Measurements from ENCODE around the gene HSPA1A. TPM values are rescaled to one million over a fixed set of nuclear protein-coding genes. Genes with fewer than 3 reads are reported as not detected.

The HSPA1A gene
- total and polyA plus RNA-seq, 9 of the 15 experiments (the other 6 are each of a cell fraction or from before 2014, with no cell fraction given): 2.2 to 273 (median 107) TPM

DNA sequence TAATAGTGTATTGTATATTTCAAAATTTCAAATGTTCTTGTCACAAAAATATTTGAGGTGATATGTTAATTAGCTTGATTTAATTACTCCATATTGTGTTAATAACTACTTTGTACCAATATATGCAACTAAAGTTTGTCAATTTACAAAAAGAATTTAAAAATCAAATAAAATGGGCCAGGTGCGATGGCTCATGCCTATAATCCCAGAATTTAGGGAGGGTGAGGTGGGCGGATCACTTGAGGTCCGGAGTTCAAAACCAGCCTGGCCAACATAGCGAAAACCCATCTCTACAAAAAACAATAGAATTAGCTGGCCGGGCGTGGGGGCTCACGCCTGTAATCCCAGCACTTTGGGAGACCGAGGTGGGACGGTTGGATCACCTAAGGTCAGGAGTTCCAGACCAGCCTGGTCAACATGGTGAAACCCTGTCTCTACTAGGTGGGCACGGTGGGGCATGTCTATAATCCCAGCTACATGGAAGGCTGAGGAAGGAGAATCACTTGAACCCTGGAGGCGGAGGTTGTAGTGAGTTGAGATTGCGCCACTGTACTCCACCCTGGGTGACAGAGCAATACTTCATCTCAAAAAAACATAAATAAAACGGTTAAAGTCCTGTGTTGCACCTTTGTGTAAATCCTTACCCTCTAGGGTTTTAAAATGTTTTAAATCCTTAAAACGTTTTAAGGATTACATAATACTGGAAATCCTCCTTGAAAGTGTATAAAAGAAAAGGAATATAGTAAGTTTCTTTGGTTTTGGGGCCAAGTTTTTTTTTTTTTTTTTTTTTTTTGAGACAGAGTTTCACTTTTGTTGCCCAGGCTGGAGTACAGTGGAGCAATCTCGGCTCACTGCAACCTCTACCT is 16.2 kb downstream of the HSPA1A start (continued):
- TF ChIP-seq FOXA1 (IDR thresholded peaks at IDR 0.05; ENCODE audit: borderline replicate concordance): no peak
- no peak for TF ChIP-seq ATF7 (IDR thresholded peaks at IDR 0.05)
- TF ChIP-seq CBX3 (IDR thresholded peaks at IDR 0.05; ENCODE audit: borderline replicate concordance in 1 of 2, low read length in 2 of 2): peak in 1 of 2 experiments; percentile 18; a peak in 1 of 3 replicates
- TF ChIP-seq, protein P1, sequence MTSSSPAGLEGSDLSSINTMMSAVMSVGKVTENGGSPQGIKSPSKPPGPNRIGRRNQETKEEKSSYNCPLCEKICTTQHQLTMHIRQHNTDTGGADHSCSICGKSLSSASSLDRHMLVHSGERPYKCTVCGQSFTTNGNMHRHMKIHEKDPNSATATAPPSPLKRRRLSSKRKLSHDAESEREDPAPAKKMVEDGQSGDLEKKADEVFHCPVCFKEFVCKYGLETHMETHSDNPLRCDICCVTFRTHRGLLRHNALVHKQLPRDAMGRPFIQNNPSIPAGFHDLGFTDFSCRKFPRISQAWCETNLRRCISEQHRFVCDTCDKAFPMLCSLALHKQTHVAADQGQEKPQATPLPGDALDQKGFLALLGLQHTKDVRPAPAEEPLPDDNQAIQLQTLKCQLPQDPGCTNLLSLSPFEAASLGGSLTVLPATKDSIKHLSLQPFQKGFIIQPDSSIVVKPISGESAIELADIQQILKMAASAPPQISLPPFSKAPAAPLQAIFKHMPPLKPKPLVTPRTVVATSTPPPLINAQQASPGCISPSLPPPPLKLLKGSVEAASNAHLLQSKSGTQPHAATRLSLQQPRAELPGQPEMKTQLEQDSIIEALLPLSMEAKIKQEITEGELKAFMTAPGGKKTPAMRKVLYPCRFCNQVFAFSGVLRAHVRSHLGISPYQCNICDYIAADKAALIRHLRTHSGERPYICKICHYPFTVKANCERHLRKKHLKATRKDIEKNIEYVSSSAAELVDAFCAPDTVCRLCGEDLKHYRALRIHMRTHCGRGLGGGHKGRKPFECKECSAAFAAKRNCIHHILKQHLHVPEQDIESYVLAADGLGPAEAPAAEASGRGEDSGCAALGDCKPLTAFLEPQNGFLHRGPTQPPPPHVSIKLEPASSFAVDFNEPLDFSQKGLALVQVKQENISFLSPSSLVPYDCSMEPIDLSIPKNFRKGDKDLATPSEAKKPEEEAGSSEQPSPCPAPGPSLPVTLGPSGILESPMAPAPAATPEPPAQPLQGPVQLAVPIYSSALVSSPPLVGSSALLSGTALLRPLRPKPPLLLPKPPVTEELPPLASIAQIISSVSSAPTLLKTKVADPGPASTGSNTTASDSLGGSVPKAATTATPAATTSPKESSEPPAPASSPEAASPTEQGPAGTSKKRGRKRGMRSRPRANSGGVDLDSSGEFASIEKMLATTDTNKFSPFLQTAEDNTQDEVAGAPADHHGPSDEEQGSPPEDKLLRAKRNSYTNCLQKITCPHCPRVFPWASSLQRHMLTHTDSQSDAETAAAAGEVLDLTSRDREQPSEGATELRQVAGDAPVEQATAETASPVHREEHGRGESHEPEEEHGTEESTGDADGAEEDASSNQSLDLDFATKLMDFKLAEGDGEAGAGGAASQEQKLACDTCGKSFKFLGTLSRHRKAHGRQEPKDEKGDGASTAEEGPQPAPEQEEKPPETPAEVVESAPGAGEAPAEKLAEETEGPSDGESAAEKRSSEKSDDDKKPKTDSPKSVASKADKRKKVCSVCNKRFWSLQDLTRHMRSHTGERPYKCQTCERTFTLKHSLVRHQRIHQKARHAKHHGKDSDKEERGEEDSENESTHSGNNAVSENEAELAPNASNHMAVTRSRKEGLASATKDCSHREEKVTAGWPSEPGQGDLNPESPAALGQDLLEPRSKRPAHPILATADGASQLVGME (CRISPR knock-in tag; IDR thresholded peaks at IDR 0.05): 0 out of 2 replicates have a peak, but pooled peaks have one; percentile 49
- no peak; the same call in 1 of the 2 replicates for TF ChIP-seq CHD2 (IDR thresholded peaks at IDR 0.05; ENCODE audit: low read depth, low read length)
- TF ChIP-seq BCL6 (CRISPR knock-in tag; IDR thresholded peaks at IDR 0.05): no peak
- no peak for TF ChIP-seq ZNF274 (IDR thresholded peaks at IDR 0.05; ENCODE audit: borderline replicate concordance, low read depth, low read length)
- TF ChIP-seq, protein P2, sequence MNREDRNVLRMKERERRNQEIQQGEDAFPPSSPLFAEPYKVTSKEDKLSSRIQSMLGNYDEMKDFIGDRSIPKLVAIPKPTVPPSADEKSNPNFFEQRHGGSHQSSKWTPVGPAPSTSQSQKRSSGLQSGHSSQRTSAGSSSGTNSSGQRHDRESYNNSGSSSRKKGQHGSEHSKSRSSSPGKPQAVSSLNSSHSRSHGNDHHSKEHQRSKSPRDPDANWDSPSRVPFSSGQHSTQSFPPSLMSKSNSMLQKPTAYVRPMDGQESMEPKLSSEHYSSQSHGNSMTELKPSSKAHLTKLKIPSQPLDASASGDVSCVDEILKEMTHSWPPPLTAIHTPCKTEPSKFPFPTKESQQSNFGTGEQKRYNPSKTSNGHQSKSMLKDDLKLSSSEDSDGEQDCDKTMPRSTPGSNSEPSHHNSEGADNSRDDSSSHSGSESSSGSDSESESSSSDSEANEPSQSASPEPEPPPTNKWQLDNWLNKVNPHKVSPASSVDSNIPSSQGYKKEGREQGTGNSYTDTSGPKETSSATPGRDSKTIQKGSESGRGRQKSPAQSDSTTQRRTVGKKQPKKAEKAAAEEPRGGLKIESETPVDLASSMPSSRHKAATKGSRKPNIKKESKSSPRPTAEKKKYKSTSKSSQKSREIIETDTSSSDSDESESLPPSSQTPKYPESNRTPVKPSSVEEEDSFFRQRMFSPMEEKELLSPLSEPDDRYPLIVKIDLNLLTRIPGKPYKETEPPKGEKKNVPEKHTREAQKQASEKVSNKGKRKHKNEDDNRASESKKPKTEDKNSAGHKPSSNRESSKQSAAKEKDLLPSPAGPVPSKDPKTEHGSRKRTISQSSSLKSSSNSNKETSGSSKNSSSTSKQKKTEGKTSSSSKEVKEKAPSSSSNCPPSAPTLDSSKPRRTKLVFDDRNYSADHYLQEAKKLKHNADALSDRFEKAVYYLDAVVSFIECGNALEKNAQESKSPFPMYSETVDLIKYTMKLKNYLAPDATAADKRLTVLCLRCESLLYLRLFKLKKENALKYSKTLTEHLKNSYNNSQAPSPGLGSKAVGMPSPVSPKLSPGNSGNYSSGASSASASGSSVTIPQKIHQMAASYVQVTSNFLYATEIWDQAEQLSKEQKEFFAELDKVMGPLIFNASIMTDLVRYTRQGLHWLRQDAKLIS (CRISPR knock-in tag; IDR thresholded peaks at IDR 0.05): no peak
- TF ChIP-seq ZNF174 (CRISPR knock-in tag; IDR thresholded peaks at IDR 0.05): no peak
- TF ChIP-seq, protein P3, sequence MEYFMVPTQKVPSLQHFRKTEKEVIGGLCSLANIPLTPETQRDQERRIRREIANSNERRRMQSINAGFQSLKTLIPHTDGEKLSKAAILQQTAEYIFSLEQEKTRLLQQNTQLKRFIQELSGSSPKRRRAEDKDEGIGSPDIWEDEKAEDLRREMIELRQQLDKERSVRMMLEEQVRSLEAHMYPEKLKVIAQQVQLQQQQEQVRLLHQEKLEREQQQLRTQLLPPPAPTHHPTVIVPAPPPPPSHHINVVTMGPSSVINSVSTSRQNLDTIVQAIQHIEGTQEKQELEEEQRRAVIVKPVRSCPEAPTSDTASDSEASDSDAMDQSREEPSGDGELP (CRISPR knock-in tag; IDR thresholded peaks at IDR 0.05; ENCODE audit: borderline replicate concordance): peak; percentile 42; the same call in 1 of the 2 replicates
- TF ChIP-seq CEBPB (tag; IDR thresholded peaks at IDR 0.05): peak; percentile 99
- TF ChIP-seq, protein P4, sequence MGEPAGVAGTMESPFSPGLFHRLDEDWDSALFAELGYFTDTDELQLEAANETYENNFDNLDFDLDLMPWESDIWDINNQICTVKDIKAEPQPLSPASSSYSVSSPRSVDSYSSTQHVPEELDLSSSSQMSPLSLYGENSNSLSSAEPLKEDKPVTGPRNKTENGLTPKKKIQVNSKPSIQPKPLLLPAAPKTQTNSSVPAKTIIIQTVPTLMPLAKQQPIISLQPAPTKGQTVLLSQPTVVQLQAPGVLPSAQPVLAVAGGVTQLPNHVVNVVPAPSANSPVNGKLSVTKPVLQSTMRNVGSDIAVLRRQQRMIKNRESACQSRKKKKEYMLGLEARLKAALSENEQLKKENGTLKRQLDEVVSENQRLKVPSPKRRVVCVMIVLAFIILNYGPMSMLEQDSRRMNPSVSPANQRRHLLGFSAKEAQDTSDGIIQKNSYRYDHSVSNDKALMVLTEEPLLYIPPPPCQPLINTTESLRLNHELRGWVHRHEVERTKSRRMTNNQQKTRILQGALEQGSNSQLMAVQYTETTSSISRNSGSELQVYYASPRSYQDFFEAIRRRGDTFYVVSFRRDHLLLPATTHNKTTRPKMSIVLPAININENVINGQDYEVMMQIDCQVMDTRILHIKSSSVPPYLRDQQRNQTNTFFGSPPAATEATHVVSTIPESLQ (CRISPR knock-in tag; IDR thresholded peaks at IDR 0.05): no peak
- no peak for TF ChIP-seq ESRRB (CRISPR knock-in tag; IDR thresholded peaks at IDR 0.05; ENCODE audit: borderline replicate concordance)
- TF ChIP-seq ZNF124 (CRISPR knock-in tag; IDR thresholded peaks at IDR 0.05): no peak
